Liver (tissue), 9 donors: ENCODE data around the gene GLI3. TPM values are rescaled to one million over a fixed set of nuclear protein-coding genes. Genes with fewer than 3 reads are reported as not detected.

Experiments used
- DNase-seq: peaks from one replicate; pipeline ENCODE4 v3.0.0-alpha.2; 2017; ENCODE audit warnings: low spot score
- H3K27ac ChIP-seq, 2 donors: one replicate each; pipeline ENCODE4 v1.7.0; 2013; ENCODE audit warnings: inconsistent platforms in 2 of 2, low read length in 2 of 2, control low read depth in 1 of 2, low read depth in 1 of 2, mild to moderate bottlenecking in 1 of 2
- H3K27me3 ChIP-seq, 4 donors: one replicate each; pipeline versions ENCODE4 v1.6.1 to v1.7.0; 2013; ENCODE audit warnings: low read length in 3 of 4, inconsistent platforms in 1 of 4, mild to moderate bottlenecking in 1 of 4, moderate library complexity in 1 of 4; ENCODE audit not compliant: control insufficient read depth in 4 of 4, insufficient read depth in 4 of 4
- H3K36me3 ChIP-seq, 4 donors: one replicate each; pipeline versions ENCODE4 v1.6.1 to v1.7.0; 2013; ENCODE audit warnings: low read length in 3 of 4, mild to moderate bottlenecking in 3 of 4, low read depth in 1 of 4, moderate library complexity in 1 of 4; ENCODE audit not compliant: control insufficient read depth in 4 of 4, insufficient read depth in 3 of 4
- H3K4me1 ChIP-seq, 4 donors: one replicate each; pipeline versions ENCODE4 v1.6.1 to v1.7.0; 2013; ENCODE audit warnings: low read length in 3 of 4, mild to moderate bottlenecking in 3 of 4, moderate library complexity in 1 of 4; ENCODE audit not compliant: control insufficient read depth in 4 of 4, insufficient read depth in 4 of 4
- H3K4me3 ChIP-seq, 3 donors: one replicate each; pipeline versions ENCODE4 v1.6.1 to v1.7.0; 2013; ENCODE audit warnings: low read length in 3 of 3, control low read depth in 1 of 3, low read depth in 1 of 3, mild to moderate bottlenecking in 1 of 3
- H3K9ac ChIP-seq, 2 donors: one replicate each; pipeline ENCODE4 v1.7.0; 2013; ENCODE audit warnings: low read length in 2 of 2, mild to moderate bottlenecking in 2 of 2, moderate library complexity in 2 of 2, control low read depth in 1 of 2, low read depth in 1 of 2
- H3K9me3 ChIP-seq, 4 donors: one replicate each; pipeline versions ENCODE4 v1.6.1 to v1.7.0; 2013; ENCODE audit warnings: low read length in 3 of 4; ENCODE audit not compliant: control insufficient read depth in 4 of 4
- CTCF ChIP-seq: fragments of 150-350 bp; IDR thresholded peaks from 2 replicates; pipeline ENCODE4 v1.5.1; 2017; ENCODE audit warnings: improper control_type of control experiment, low read depth, low read length; ENCODE audit not compliant: missing input control
- EGR1 ChIP-seq, 2 donors: IDR thresholded peaks; 2 replicates each; pipeline ENCODE4 v1.6.1; 2016 to 2018; ENCODE audit warnings: antibody characterized with exemption in 2 of 2, low read depth in 2 of 2
- FOXA2 ChIP-seq: IDR thresholded peaks from 2 replicates; pipeline ENCODE4 v1.6.1; 2016; ENCODE audit warnings: antibody characterized with exemption
- GABPA ChIP-seq, 2 donors: IDR thresholded peaks in 1 of 2; conservative IDR thresholded peaks in 1 of 2; 2 replicates each; pipeline ENCODE4 v1.6.1; 2016; ENCODE audit warnings: antibody characterized with exemption in 2 of 2, mild to moderate bottlenecking in 1 of 2, moderate library complexity in 1 of 2
- HNF4G ChIP-seq: IDR thresholded peaks from 2 replicates; pipeline ENCODE4 v1.6.1; 2016; ENCODE audit warnings: antibody characterized with exemption
- JUND ChIP-seq, 2 donors: IDR thresholded peaks; 2 replicates each; pipeline ENCODE4 v1.6.1; 2016; ENCODE audit warnings: antibody characterized with exemption in 2 of 2
- NR2F2 ChIP-seq: IDR thresholded peaks from 2 replicates; pipeline ENCODE4 v1.6.1; 2016; ENCODE audit warnings: antibody characterized with exemption
- RAD21 ChIP-seq, 2 donors: IDR thresholded peaks; 2 replicates each; pipeline ENCODE4 v1.6.1; 2016; ENCODE audit warnings: antibody characterized with exemption in 2 of 2, mild to moderate bottlenecking in 2 of 2
- REST ChIP-seq: IDR thresholded peaks from 2 replicates; pipeline ENCODE4 v1.6.1; 2016; ENCODE audit warnings: antibody characterized with exemption, mild to moderate bottlenecking
- TAF1 ChIP-seq: conservative IDR thresholded peaks from 2 replicates; pipeline ENCODE4 v1.6.1; 2016; ENCODE audit warnings: antibody characterized with exemption, mild to moderate bottlenecking
- YY1 ChIP-seq: IDR thresholded peaks from 2 replicates; pipeline ENCODE4 v1.6.1; 2016; ENCODE audit warnings: antibody characterized with exemption, mild to moderate bottlenecking
- ZBTB33 ChIP-seq: IDR thresholded peaks from 2 replicates; pipeline ENCODE4 v1.6.1; 2016; ENCODE audit warnings: antibody characterized with exemption
- WGBS: extraction: QIAGEN DNeasy Blood & Tissue Kit; methylation state at CpG from one replicate; pipeline ENCODE4 v1.1.7; 2013; 5-methylcytosine and 5-hydroxymethylcytosine counted together
- polyA plus RNA-seq, 2 donors: library from polyadenylated mRNA; stranded (reverse) in 1 of 2; unstranded in 1 of 2; fragments of 200-250 nt in 1 of 2; fragments of >200 nt in 1 of 2; fragmentation: Nextera tagmentation in 1 of 2; extraction: Ambion mirVana in 1 of 2; gene quantifications; one replicate each; pipeline versions ENCODE4 v1.2.1 to v1.2.3, GENCODE V29; 2013 to 2015
- total RNA-seq, 2 donors: library from RNA; depleted of rRNA; stranded (reverse); fragments of >200 nt; gene quantifications; one replicate each; pipeline ENCODE4 v1.2.3, GENCODE V29; 2014
- donor health status: healthy.
- donor health status: healthy.
- donor health status: healthy.
- donor health status: healthy.
- donor health status: healthy.

Gene GLI3
- total and polyA plus RNA-seq, 4 donors, result 0.09 to 0.42 (median 0.26) TPM

- Histone ChIP-seq H3K4me3 (no peak overlapping the region), H3K4me1 (peaks cover 0 to 6% (median 5%) of the 10 kb centered on the region in 4 donors), H3K27me3 (peaks cover 0 to 14% (median 0%) of the 10 kb centered on the region in 4 donors), H3K27ac (no peak overlapping the region), H3K9ac (no peak overlapping the region), H3K9me3 (no peaks in the 10 kb centered on the region), H3K36me3 (no peaks in the 10 kb centered on the region)
- TF ChIP-seq JUND (IDR thresholded peaks at IDR 0.05) (no peak), EGR1 (IDR thresholded peaks at IDR 0.05; ENCODE audit: low read depth in 2 of 2) (no peak), TAF1 (no peak), RAD21 (IDR thresholded peaks at IDR 0.05) (no peak), CTCF (no peak), ZBTB33 (no peak), FOXA2 (no peak), HNF4G (no peak), YY1 (no peak), GABPA (IDR thresholded peaks at IDR 0.05 in 1 of 2, conservative IDR thresholded peaks at IDR 0.05 in 1 of 2) (no peak)
- 49% methylated on average over 11 of the region's 11 CpGs for WGBS
- no peak for DNase-seq
Observed at GRCh38 chr7:42222891-42223290, 14.1 kb downstream of the GLI3 start.

- DNase-seq, result no peak
- H3K4me1 ChIP-seq, result no peaks in the 10 kb centered on the region
- H3K36me3 ChIP-seq, result no peaks in the 10 kb centered on the region
- peaks cover 0 to 7% (median 0%) of the 10 kb centered on the region in 4 donors for H3K27me3 ChIP-seq
- no peak overlapping the region for H3K4me3 ChIP-seq
- H3K9me3 ChIP-seq, result no peaks in the 10 kb centered on the region
- TF ChIP-seq CTCF, result no peak
- TF ChIP-seq REST, result no peak
- no peak for TF ChIP-seq FOXA2
- no peak for TF ChIP-seq HNF4G
- TF ChIP-seq NR2F2, result no peak
- no peak for TF ChIP-seq EGR1 (IDR thresholded peaks at IDR 0.05; ENCODE audit: low read depth in 2 of 2)
- 85% methylated on average over 2 of the region's 2 CpGs for WGBS
- no peak overlapping the region for H3K27ac ChIP-seq
- H3K9ac ChIP-seq, result no peak overlapping the region
Observed at GRCh38 chr7:42222125-42222524, 14.9 kb downstream of the GLI3 start.
